ENCODE data around the gene PICALM. TPM values are rescaled to one million over a fixed set of nuclear protein-coding genes. Genes with fewer than 3 reads are reported as not detected.
"Not testable (repeated sequence)": the region's sequence is repeated elsewhere in the genome, so short reads cannot be mapped to it uniquely, and the experiment has no call there.

The PICALM gene
- total RNA-seq, 1 experiment from 2014 or later: 90.0 TPM

DNA sequence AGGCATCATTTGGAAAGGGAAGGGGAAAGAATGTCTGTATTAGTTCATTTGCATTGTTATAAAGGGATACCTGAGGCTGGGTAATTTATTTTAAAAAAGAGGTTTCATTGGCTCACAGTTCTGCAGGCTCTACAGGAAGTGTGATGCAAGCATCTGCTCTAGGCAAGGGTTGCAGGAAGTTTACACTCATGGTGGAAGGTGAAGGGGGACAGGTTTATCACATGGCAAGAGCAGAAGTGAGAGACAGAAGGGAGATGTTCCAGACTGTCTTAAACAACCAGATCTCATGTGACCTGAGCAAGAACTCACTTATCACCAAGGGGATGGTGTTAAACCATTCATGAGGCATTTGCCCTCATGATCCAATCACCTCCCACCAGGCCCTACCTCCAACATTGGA, 123.1 kb downstream of the PICALM start:
- Histone ChIP-seq H3K9me3 (no peaks in the 10 kb centered on the region), H3K27me3 (no peaks in the 10 kb centered on the region), H3K36me3 (no peaks in the 10 kb centered on the region), H3K4me3 (no peak overlapping the region)
- no peak for DNase-seq

DNA sequence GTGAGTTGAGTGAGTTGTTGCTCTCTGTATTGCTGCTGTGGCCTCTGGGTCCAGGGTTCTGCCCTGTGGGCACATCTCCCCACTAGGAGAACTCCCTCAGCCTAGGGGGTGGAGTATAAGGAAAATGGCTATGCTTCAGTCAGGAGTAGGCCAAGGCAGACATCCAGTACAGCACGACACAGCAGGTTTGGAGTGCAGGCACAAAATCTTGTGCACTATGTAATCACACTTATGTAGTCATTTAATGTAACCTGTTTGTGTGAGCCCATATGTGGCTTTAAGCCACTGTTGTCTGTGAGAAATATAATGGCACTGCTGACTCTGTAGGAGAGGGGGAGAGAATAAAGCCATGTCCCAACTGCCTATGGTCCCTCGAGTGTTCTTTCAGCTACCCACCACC, 123.6 kb downstream of the PICALM start:
- Histone ChIP-seq H3K36me3 (no peaks in the 10 kb centered on the region), H3K4me3 (no peak overlapping the region), H3K9me3 (no peaks in the 10 kb centered on the region), H3K27me3 (no peaks in the 10 kb centered on the region)
- no peak for DNase-seq

DNA sequence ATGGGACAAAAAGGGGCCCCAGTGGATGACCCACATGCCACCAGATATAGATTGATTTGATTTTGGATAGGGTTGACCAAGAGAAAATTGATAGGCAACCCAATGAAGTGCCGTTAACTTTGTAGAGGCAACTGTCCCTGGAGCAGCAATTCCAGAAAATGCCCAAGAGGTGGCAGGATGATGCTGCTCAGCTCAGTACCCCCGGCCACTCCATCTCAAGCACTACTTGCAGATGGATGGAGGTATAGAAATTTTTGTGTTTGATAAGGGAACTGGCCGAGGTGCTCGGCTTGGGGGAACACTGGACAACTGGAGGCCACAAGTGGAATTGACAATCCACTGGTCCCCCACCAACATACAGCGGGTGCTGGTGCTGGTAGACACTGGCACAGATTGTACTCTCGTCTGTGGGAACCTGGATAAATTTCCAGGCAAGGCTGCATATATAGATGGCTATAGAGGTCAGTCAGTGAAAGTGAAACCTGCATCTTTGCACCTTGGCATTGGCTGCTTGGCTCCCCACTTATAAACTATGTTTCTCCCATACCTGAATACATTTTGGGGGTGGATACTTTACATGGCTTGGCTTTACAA, 127.4 kb downstream of the PICALM start:
- H3K9me3 ChIP-seq: no peaks in the 10 kb centered on the region
- H3K36me3 ChIP-seq: no peaks in the 10 kb centered on the region
- no peak overlapping the region for H3K4me3 ChIP-seq
- DNase-seq: peak; percentile 36
- no peaks in the 10 kb centered on the region for H3K27me3 ChIP-seq

DNA sequence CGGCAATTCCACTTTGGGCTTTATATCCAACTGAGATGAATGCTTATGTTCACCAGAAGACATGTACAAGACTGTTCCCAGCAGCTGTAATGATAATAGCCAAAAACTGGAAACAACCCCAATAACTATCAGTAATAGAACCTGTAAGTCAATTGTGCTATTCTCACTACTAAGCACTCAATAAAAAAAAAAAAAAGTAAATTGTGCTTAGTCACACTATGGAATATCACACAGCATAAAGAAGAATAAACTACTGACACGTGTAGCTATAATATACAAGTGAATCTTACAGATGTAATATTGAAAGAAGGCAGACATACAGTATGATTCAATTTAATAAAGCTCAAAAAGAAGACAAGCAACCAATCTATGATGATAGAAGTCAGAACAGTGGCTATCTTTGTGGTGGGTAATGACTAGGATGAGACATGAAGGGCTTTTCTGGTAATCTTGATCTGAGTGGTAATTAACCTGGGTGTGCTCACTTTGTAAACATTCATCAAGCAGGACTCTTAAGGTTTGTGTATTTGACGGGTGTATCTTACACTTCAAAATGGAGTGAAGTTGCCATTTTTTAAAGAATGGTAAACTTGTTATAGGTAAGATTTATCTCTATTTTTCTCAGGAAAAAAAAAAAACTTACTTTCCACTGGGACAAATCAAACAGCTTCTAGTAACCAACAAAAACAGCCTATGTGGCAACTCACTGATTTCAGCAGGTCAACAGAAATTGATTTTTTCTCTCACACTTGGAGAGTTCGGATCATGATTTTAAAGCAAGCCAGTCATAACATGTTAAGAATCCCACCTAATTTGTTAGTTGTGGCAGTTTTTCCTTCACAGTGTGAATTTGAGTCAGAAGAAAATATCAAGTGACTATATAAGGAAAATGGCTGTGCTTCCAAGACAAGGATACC, 129.5 kb downstream of the PICALM start:
- Histone ChIP-seq H3K27me3 (no peaks in the 10 kb centered on the region), H3K9me3 (no peaks in the 10 kb centered on the region), H3K36me3 (no peaks in the 10 kb centered on the region), H3K4me3 (no peak overlapping the region)
- DNase-seq: no peak

DNA sequence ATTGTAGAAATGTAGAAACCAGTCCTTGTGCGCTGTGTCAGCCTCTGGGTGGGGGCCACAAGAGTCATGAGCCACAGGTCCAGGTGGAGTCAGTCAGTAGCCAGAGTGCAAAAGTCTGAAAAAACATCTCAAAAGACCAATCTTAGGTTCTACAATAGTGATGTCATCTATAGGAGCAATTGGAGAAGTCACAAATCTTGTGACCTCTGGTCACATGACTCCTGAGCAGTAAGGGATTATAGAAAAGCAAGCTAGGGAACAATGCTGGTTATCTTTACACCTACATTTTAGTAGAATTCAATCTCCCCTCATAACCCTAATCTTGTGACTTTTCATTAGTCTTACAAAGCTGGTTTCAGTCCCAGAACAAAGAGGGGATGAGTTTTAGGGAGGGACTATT, 131.0 kb downstream of the PICALM start:
- H3K36me3 ChIP-seq: no peaks in the 10 kb centered on the region
- H3K9me3 ChIP-seq: no peaks in the 10 kb centered on the region
- no peaks in the 10 kb centered on the region for H3K27me3 ChIP-seq
- no peak for DNase-seq
- no peak overlapping the region for H3K4me3 ChIP-seq

DNA sequence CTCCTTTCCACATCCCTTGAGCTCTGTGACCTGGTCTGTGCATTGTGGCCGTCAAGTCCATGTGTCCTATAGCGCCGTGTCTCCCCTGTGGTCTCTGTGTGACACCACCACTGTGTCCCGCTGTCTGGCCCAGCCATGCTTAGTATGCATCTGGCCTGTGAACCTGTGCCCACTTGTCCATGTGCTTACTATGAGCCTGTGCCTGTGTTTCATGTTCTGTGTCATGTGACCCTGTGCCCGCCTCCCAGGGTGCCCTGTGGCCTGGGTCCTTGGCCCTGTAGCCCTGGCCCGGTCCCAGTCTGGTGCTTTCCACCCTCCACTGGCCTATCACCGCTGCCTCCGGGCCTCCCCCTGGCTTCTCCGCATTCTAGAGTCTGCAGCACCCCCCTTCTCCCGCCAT, 133.1 kb downstream of the PICALM start:
- H3K4me3 ChIP-seq: no peak overlapping the region
- no peak for DNase-seq

DNA sequence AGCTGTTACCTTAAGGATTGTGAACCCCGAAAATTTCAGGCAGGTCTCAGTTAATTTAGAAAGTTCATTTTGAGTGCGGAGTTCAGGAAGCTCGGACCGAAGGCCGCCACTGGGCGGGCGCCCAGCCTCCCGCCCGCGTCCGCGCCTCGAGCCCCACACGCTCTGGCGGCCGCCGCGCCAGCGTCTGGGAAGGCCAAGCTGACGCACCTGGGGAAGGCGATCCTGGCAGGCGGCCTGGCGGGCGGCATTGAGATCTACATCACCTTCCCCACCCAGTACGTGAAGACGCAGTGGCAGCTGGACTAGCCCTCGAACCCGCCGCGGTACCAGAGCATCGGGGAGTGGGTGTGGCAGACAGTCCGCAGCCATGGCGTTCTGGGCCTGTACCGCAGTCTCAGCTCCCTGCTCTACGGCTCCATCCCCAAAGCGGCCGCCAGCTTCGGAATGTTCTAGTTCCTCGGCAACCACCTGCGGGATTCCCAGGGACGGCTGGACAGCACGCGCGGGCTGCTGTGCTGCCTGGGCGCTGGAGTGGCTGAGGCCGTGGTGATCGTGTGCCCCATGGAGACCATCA, 134.2 kb downstream of the PICALM start:
- H3K9me3 ChIP-seq: no peaks in the 10 kb centered on the region
- H3K27me3 ChIP-seq: no peaks in the 10 kb centered on the region; the same call in 1 of the 2 replicates
- no peak overlapping the region for H3K4me3 ChIP-seq
- DNase-seq: no peak
- no peaks in the 10 kb centered on the region for H3K36me3 ChIP-seq

More for the DNA sequence above, 133.1 kb downstream of the PICALM start:
- no peaks in the 10 kb centered on the region for H3K27me3 ChIP-seq
- H3K9me3 ChIP-seq: no peaks in the 10 kb centered on the region
- no peaks in the 10 kb centered on the region for H3K36me3 ChIP-seq

DNA sequence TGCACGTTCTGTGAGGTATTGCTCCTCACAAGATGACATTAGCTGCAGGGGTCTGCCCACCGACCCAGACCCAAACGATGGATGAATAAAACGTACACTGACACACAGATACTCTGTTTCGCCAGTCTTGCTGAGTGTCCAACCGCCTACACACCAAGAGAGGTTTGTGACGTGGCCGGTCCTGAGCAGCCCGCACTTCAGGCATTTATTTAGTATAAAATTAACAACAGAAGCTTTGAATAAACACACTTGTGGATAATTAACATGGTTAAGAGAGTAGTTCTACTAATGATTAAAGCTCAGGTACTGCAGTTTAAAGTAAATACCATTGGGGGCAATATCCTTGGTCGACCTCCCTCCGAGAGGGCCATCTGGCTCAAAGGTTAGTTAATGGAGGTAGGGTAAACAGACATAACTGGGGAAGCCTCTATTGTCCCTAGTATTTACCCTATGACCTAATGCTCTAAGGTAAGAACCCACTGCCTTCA, 138.0 kb downstream of the PICALM start:
- no peak for DNase-seq
- H3K4me3 ChIP-seq: no peak overlapping the region
- H3K36me3 ChIP-seq: no peaks in the 10 kb centered on the region
- no peaks in the 10 kb centered on the region for H3K9me3 ChIP-seq
- H3K27me3 ChIP-seq: no peaks in the 10 kb centered on the region; the same call in none of the 2 replicates

DNA sequence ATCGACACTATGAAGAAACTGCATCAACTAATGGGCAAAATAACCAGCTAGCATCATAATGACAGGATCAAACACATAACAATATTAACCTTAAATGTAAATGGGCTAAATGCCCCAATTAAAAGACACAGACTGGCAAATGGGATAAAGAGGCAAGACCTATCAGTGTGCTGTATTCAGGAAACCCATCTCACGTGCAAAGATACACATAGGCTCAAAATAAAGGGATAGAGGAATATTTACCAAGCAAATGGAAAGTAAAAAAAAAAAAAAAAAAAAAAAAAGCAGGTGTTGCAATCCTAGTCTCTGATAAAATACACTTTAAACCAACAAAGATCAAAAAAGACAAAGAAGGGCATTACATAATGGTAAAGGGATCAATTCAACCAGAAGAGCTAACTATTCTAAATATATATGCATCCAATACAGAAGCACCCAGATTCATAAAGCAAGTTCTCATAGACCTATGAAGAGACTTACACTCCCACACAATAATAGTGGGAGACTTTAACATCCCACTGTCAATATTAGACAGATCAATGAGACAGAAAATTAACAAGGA, 142.2 kb downstream of the PICALM start:
- not testable (repeated sequence) for H3K36me3 ChIP-seq, H3K9me3 ChIP-seq, H3K4me3 ChIP-seq, DNase-seq, H3K27me3 ChIP-seq

DNA sequence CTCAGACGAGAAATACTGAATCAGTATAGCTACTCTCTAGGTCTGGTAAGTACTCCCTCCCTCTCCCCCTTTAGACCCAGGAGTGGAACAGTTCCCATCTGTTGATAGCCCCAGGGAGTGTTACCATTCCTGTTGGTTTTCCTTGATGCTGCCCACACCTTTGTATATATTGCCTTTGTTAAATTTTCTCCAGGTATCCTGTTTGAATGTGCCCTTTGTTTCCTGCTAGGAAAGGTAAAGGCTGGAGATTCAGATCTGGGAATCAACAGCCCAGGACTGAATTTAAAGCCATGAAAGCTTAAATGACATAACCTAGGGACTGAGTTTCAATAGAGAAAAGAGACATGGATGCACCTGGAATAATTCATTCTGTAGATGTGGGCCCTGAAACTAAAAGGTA, 145.4 kb downstream of the PICALM start:
- Histone ChIP-seq H3K27me3 (peaks cover 2% of the 10 kb centered on the region; the same call in 1 of the 2 replicates), H3K4me3 (no peak overlapping the region), H3K9me3 (no peaks in the 10 kb centered on the region), H3K36me3 (no peaks in the 10 kb centered on the region)
- no peak for DNase-seq

DNA sequence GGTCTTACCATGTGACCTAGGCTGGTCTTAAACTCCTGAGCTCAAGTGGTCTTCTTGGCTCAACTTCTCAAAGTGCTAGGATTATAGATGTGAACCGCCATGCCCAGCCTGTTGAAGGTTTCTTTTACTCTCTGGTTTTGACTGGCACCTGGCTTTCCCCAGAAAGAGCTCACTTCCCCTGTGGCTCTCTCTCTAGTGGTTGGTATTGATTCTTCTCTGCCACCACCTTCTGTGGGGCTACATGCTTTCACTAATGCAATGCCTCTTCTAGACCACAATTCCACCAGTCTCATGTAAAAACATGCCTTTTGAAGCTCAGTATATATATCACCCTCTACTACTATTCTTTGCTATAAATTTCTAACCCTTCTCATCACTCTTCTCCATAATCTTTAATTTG, 146.5 kb downstream of the PICALM start:
- no peaks in the 10 kb centered on the region for H3K36me3 ChIP-seq
- DNase-seq: no peak
- peaks cover 2% of the 10 kb centered on the region; the same call in 1 of the 2 replicates for H3K27me3 ChIP-seq
- no peaks in the 10 kb centered on the region for H3K9me3 ChIP-seq
- no peak overlapping the region for H3K4me3 ChIP-seq

DNA sequence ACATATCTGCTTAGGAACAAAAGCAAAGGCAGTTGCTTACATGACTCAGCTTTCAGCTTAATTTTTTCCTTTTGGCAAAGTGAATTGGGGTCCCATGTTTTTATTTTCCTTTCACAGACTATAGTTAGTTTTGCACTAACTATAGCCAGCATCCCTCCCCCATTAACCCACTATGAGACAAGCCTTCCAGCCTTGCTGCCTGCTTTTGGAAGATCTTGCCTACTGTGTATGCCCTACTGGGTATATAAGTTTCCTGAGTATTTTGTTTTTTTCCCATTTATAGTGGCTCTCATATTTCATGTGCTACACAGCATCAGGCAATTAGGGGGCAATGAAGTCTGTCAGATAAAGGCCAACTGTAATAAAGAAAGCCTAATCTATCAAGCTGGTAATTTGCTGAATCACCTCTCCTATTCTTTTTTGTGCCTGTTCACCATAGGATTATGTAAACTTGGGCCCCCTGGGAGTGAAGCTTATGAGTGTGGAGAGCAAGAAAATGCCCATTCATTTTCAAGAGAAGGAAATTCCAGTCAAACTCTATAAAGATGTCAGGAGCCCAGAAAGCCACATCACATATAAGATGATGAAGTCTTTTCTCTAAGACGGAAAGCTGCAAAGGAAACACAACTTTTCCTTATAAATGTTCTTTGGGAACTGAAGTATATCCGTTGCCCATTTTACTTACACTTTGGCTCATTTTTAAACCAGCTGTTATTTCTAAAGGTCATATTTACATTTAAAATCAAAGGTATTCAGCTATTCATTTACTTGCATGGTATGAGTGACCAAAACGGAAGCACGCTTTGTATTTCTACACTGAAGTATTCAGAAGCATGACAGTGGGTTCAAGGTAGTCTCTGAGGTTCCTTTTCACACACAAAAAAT, 149.7 kb downstream of the PICALM start:
- no peak for DNase-seq
- H3K9me3 ChIP-seq: 0 out of 2 replicates have a peak, but pooled peaks cover 3% of the 10 kb centered on the region
- H3K4me3 ChIP-seq: no peak overlapping the region
- 0 out of 2 replicates have a peak, but pooled peaks cover 2% of the 10 kb centered on the region for H3K27me3 ChIP-seq
- no peaks in the 10 kb centered on the region for H3K36me3 ChIP-seq

DNA sequence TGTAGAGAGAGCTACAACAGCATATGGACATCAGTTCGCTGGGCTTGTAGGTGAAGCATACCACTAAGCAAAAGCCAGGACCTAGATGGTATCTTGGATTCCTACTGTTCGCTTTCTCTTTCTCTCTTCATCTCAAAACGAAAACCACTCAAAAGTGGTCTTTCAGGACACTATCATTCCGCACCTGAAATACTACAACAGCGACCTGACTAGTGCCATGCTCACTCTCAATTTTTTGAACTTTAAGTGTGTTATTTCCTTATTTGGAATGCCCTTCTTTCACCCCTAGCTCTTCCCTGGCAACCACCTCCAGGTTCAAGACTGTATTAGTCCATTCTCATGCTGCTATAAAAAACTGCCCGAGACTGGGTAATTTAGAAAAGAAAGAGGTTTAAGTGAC, 154.5 kb downstream of the PICALM start:
- H3K4me3 ChIP-seq: no peak overlapping the region
- 0 out of 2 replicates have a peak, but pooled peaks cover 3% of the 10 kb centered on the region for H3K9me3 ChIP-seq
- 0 out of 2 replicates have a peak, but pooled peaks cover 2% of the 10 kb centered on the region for H3K27me3 ChIP-seq
- DNase-seq: no peak
- no peaks in the 10 kb centered on the region for H3K36me3 ChIP-seq

DNA sequence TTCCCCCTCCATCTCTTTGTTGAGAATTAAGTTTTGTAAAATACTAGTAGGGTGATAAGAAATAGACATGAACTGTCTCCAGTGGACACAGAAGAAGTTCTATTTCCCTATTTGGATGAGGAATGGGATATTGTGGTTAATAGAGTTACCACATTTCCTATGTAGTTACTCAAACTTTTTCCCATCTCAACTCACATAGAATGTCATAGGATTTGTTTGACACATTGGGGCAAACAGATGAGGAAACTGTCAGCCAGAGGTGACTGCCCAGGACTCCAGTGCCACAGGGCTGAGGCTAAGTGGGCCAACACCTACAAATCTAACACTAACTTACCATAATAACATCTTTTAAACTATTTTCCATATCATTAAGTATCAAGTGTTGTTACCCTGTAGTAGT, 155.4 kb downstream of the PICALM start:
- Histone ChIP-seq H3K9me3 (0 out of 2 replicates have a peak, but pooled peaks cover 3% of the 10 kb centered on the region), H3K4me3 (no peak overlapping the region), H3K36me3 (no peaks in the 10 kb centered on the region), H3K27me3 (0 out of 2 replicates have a peak, but pooled peaks cover 2% of the 10 kb centered on the region)
- DNase-seq: no peak

DNA sequence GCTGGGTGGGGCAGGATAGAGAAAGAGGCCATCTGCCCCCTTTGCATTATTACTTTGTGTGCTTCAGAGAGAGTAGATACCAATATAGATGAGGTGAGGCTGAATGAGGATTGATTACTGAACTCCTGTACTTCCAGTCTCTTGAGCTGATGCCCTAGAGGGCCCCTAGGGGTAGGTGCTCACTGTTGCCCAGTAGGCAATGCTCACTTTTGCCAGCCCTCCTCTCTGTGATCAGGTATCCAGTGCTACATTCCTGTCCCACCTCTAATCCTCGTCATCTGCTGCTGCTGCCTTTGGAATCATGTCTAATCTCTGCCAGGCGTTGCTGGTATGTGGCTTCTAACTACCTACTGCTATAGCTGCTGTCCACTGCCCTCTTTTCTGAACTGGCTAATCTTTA, 156.5 kb downstream of the PICALM start:
- Histone ChIP-seq H3K9me3 (0 out of 2 replicates have a peak, but pooled peaks cover 3% of the 10 kb centered on the region), H3K36me3 (no peaks in the 10 kb centered on the region), H3K27me3 (0 out of 2 replicates have a peak, but pooled peaks cover 2% of the 10 kb centered on the region), H3K4me3 (no peak overlapping the region)
- DNase-seq: no peak
